A673 (cell line): Measurements from ENCODE around the gene SGCA. TPM values are rescaled to one million over a fixed set of nuclear protein-coding genes. Genes with fewer than 3 reads are reported as not detected.

ENCODE experiments used
- BruUV-seq: library from RNA; stranded (reverse); fragments of 400-500 nt; replicated peaks from 2 replicates; lab custom pipeline; 2021; lab: Mats Ljungman, UMichigan
- CTCF ChIA-PET: fragments of 300-600 bp; sonication (Branson Sonifier 250); formaldehyde crosslinking; loops from one replicate; lab custom pipeline; 2022; ENCODE audit warnings: antibody characterized with exemption; lab: Charles Lee
- POLR2A ChIA-PET: fragments of 300-600 bp; sonication (Branson Sonifier 250); formaldehyde crosslinking; loops from one replicate; lab custom pipeline; 2022; ENCODE audit warnings: antibody characterized with exemption; ENCODE audit not compliant: low non-redundant PET; lab: Charles Lee
- DNase-seq: peaks from one replicate; pipeline ENCODE4 v3.0.0-alpha.2; 2015; ENCODE audit warnings: low spot score
- H3K27ac ChIP-seq: fragments of 200-600 bp; sonication (generic); 2 replicates; pipeline ENCODE4 v1.5.1; 2016; ENCODE audit warnings: mixed run types, low read depth, mild to moderate bottlenecking, mixed read lengths, antibody characterized with exemption, low read length; ENCODE audit not compliant: poor library complexity, severe bottlenecking
- H3K27me3 ChIP-seq: fragments of 200-600 bp; sonication (generic); replicated peaks from 2 replicates; pipeline ENCODE4 v1.6.1; 2017; ENCODE audit warnings: mixed run types, low read depth, mild to moderate bottlenecking, mixed read lengths, antibody characterized with exemption, low read length; ENCODE audit not compliant: insufficient read depth, poor library complexity
- H3K36me3 ChIP-seq: fragments of 200-600 bp; sonication (generic); 2 replicates; pipeline ENCODE4 v1.6.1; 2016; ENCODE audit warnings: mixed run types, mild to moderate bottlenecking, mixed read lengths, antibody characterized with exemption, low read length; ENCODE audit not compliant: insufficient read depth, poor library complexity, severe bottlenecking
- H3K4me1 ChIP-seq: fragments of 200-600 bp; sonication (generic); 2 replicates; pipeline ENCODE4 v1.6.1; 2017; ENCODE audit warnings: mixed run types, mild to moderate bottlenecking, mixed read lengths, antibody characterized with exemption, low read length; ENCODE audit not compliant: insufficient read depth, poor library complexity, severe bottlenecking
- H3K4me3 ChIP-seq: fragments of 200-600 bp; sonication (generic); 2 replicates; pipeline ENCODE4 v1.5.1; 2016; ENCODE audit warnings: low read depth, mixed run types, mild to moderate bottlenecking, mixed read lengths, low read length; ENCODE audit not compliant: poor library complexity, severe bottlenecking
- H3K9me3 ChIP-seq: fragments of 200-600 bp; sonication (generic); 2 replicates; pipeline ENCODE4 v1.6.1; 2016; ENCODE audit warnings: mixed run types, low read depth, mild to moderate bottlenecking, mixed read lengths, antibody characterized with exemption, low read length; ENCODE audit not compliant: poor library complexity, severe bottlenecking
- EZH2 ChIP-seq: fragments of 200-600 bp; sonication (generic); IDR thresholded peaks from 2 replicates; pipeline ENCODE4 v1.6.1; 2017; ENCODE audit warnings: borderline replicate concordance, low read depth, mild to moderate bottlenecking, mixed read lengths, antibody characterized with exemption, low read length; ENCODE audit not compliant: poor library complexity, severe bottlenecking
- intact Hi-C: fragments of 100-400 bp; cut with micrococcal nuclease; formaldehyde crosslinking; loops from one replicate; pipeline ENCODE4 v1.10.0; 2022; ENCODE audit not compliant: unreplicated experiment
- total RNA-seq: library from RNA; stranded (reverse); gene quantifications from 2 replicates; pipeline ENCODE4 v1.2.3, GENCODE V29; 2021
- TF ChIP-seq, protein P1 (sequence below): fragments of 300-800, 200-600 bp; sonication (generic); conservative IDR thresholded peaks from 2 replicates; pipeline ENCODE4 v1.5.1; 2017; ENCODE audit warnings: low read depth, mild to moderate bottlenecking, antibody characterized with exemption, low read length, moderate library complexity, mixed read lengths

The SGCA gene
- total RNA-seq, 1 experiment from 2014 or later, result not detected

- CTCF ChIA-PET, result interaction anchor here (1.0 to 3.7 kb wide), 2 partner anchors 13 to 55 kb away, joined by 3 to 25 read pairs; partner anchors contain the start of gene COL1A1
- Histone ChIP-seq H3K27ac (no peak overlapping the region), H3K9me3 (no peaks in the 10 kb centered on the region), H3K27me3 (no peaks in the 10 kb centered on the region), H3K4me3 (no peak overlapping the region), H3K36me3 (no peaks in the 10 kb centered on the region), H3K4me1 (peaks cover 23% of the 10 kb centered on the region)
- no TSS peak for BruUV-seq
- no peak for TF ChIP-seq EZH2
- TF ChIP-seq, protein P1, sequence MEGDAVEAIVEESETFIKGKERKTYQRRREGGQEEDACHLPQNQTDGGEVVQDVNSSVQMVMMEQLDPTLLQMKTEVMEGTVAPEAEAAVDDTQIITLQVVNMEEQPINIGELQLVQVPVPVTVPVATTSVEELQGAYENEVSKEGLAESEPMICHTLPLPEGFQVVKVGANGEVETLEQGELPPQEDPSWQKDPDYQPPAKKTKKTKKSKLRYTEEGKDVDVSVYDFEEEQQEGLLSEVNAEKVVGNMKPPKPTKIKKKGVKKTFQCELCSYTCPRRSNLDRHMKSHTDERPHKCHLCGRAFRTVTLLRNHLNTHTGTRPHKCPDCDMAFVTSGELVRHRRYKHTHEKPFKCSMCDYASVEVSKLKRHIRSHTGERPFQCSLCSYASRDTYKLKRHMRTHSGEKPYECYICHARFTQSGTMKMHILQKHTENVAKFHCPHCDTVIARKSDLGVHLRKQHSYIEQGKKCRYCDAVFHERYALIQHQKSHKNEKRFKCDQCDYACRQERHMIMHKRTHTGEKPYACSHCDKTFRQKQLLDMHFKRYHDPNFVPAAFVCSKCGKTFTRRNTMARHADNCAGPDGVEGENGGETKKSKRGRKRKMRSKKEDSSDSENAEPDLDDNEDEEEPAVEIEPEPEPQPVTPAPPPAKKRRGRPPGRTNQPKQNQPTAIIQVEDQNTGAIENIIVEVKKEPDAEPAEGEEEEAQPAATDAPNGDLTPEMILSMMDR, result peak; percentile 39
- intact Hi-C loops, result no loop called here
- DNase-seq, result peak; percentile 49
- POLR2A ChIA-PET, result no interaction called here
These were observed 47.5 kb downstream of the SGCA start for GRCh38 chr17:50213026-50214022.

DNA sequence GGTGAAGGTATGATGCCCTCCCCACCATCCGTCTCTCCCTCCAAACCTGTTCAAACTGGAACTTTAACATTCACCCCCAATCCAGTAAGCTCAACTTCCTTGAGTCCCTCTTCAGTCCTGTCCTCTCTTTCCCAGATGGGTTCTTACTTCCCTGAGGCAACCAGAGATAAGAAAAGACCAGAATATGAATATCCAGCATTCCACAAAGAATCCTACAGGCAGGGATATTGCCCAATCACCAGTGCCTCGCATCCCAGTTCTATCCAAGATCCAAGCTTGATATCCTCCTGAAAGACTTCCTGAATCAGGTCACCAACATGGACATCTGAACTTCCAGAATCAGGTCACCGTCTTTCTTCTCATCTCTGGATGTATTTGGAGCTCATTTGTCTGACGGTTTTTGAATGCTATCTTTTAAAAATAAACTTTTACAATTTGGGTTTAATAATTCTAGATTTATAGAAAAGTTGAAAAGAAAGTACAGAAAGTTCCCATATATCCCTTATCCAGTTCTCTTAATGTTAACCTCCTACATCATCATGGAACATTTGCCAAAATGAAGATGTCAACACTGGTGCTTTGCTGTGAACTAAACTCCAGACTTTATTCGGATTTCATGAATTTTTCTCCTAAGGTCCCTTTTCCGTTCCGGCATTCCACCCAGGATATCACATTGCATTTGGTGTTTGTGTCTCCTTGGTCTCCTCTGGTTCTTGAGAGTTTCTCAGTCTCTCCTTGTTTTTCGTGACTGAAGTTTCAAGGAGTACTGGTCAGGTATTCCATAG is 49.4 kb downstream of the SGCA start:
- no peak overlapping the region for H3K27ac ChIP-seq
- H3K9me3 ChIP-seq, result no peaks in the 10 kb centered on the region
- intact Hi-C loops, result no loop called here
- no TSS peak for BruUV-seq
- peaks cover 27% of the 10 kb centered on the region for H3K4me1 ChIP-seq
- TF ChIP-seq EZH2, result no peak
- TF ChIP-seq, protein P1, result no peak
- H3K27me3 ChIP-seq, result no peaks in the 10 kb centered on the region
- CTCF ChIA-PET, result no interaction called here
- H3K4me3 ChIP-seq, result no peak overlapping the region
- no peaks in the 10 kb centered on the region for H3K36me3 ChIP-seq
- no peak for DNase-seq
- POLR2A ChIA-PET, result no interaction called here

GRCh38 chr17:50217591-50217990 is 51.8 kb downstream of the SGCA start:
- intact Hi-C loops, result no loop called here
- BruUV-seq, result no TSS peak
- ChIA-PET POLR2A (interaction anchor here (0.6 kb wide), 1 partner anchor 217 kb away, joined by 3 read pairs; no protein-coding TSS in a partner anchor), CTCF (interaction anchor here (0.6 kb wide), 1 partner anchor 13 kb away, joined by 7 read pairs; no protein-coding TSS in a partner anchor)
- H3K36me3 ChIP-seq, result no peaks in the 10 kb centered on the region
- no peak overlapping the region for H3K27ac ChIP-seq
- TF ChIP-seq, protein P1, result no peak
- no peak for TF ChIP-seq EZH2
- H3K27me3 ChIP-seq, result no peaks in the 10 kb centered on the region
- no peak for DNase-seq
- peaks cover 26% of the 10 kb centered on the region for H3K4me1 ChIP-seq
- no peak overlapping the region for H3K4me3 ChIP-seq
- no peaks in the 10 kb centered on the region for H3K9me3 ChIP-seq
